Muscle of leg (tissue), 11 donors: ENCODE results near the gene PLXNB3. TPM values are rescaled to one million over a fixed set of nuclear protein-coding genes. Genes with fewer than 3 reads are reported as not detected.

Source experiments
- DNase-seq: peaks from one replicate; pipeline ENCODE4 v3.0.0; 2013
- H3K27ac ChIP-seq: one replicate; pipeline ENCODE4 v1.5.1; 2013; ENCODE audit warnings: mild to moderate bottlenecking, low read length, control low read depth
- H3K27me3 ChIP-seq: one replicate; pipeline ENCODE4 v1.6.1; 2013; ENCODE audit warnings: low read length; ENCODE audit not compliant: control insufficient read depth, insufficient read depth
- H3K36me3 ChIP-seq: one replicate; pipeline ENCODE4 v1.6.1; 2013; ENCODE audit warnings: low read length; ENCODE audit not compliant: control insufficient read depth, insufficient read depth
- H3K4me1 ChIP-seq: one replicate; pipeline ENCODE4 v1.6.1; 2013; ENCODE audit warnings: low read length; ENCODE audit not compliant: control insufficient read depth, insufficient read depth
- H3K4me3 ChIP-seq: one replicate; pipeline ENCODE4 v1.5.1; 2013; ENCODE audit warnings: low read length, control low read depth
- H3K9me3 ChIP-seq: replicated peaks from 2 replicates; pipeline ENCODE4 v1.6.1; 2013; ENCODE audit warnings: low read depth, low read length; ENCODE audit not compliant: control insufficient read depth
- WGBS: methylation state at CpG from one replicate; pipeline ENCODE4 v1.1.5; 2013; ENCODE audit warnings: missing lambda C conversion rate; ENCODE audit not compliant: insufficient coverage; 5-methylcytosine and 5-hydroxymethylcytosine counted together
- polyA plus RNA-seq, 8 donors: library from polyadenylated mRNA; unstranded; fragments of 120-200 nt; gene quantifications; one replicate each; pipeline versions ENCODE4 v1.2.1 to v1.2.3, GENCODE V29; 2013; ENCODE audit warnings: inconsistent platforms in 1 of 8, low replicate concordance in 1 of 8; ENCODE audit not compliant: insufficient read length in 8 of 8, insufficient read depth in 1 of 8
- total RNA-seq: library from RNA; stranded (reverse); fragments of 120-200 nt; gene quantifications from one replicate; pipeline ENCODE4 v1.2.4, GENCODE V29; 2013

Gene PLXNB3
- total and polyA plus RNA-seq, 9 donors: 0.89 to 8.9 (median 2.7) TPM

DNA sequence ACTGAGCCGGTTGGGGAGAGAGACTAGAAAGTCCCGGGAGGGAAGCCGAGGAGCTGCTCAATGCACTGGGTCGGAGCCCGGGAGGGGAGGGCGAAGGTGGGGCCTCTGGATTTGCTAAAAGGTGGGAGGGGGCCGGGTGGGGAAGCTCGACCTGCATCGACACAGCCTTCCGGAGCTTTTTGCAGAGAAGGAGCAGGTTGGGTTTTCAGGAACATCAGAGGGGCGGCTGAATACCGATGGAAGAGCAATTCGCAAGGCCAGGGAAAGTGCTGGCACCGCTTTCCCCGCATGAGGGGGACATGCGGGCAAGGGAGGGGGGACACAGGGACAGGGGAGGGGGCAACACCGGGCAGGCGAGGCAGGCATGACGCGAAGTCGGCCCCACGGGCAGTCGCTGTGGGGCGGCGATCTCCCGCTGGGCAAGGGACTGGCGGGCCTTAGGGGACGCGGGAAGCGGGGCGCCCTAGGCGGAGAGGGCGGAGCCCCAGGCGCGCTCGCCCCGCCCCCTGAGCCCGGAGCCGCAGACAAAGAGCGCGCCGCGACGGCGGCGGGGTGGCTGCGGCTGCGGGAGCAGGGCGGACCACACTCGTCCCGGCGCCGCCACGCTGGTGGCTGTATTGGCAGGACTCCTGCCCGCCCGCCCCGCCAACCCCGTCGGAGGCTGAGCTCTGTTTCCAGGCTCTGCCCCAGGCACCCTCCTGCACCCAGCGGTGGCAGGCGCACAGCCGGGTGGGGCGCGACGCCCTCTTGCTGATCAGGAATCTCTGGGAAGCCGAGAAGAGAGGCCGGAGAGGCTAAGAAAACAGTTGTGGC is 54.7 kb downstream of the PLXNB3 start:
- Histone ChIP-seq H3K4me3 (peak overlapping the region; percentile 38), H3K27me3 (peaks cover 26% of the 10 kb centered on the region), H3K9me3 (no peaks in the 10 kb centered on the region), H3K36me3 (no peaks in the 10 kb centered on the region), H3K27ac (no peak overlapping the region), H3K4me1 (peaks cover 7% of the 10 kb centered on the region)
- WGBS: 19% methylated on average over 67 of the region's 67 CpGs
- DNase-seq: no peak

DNA sequence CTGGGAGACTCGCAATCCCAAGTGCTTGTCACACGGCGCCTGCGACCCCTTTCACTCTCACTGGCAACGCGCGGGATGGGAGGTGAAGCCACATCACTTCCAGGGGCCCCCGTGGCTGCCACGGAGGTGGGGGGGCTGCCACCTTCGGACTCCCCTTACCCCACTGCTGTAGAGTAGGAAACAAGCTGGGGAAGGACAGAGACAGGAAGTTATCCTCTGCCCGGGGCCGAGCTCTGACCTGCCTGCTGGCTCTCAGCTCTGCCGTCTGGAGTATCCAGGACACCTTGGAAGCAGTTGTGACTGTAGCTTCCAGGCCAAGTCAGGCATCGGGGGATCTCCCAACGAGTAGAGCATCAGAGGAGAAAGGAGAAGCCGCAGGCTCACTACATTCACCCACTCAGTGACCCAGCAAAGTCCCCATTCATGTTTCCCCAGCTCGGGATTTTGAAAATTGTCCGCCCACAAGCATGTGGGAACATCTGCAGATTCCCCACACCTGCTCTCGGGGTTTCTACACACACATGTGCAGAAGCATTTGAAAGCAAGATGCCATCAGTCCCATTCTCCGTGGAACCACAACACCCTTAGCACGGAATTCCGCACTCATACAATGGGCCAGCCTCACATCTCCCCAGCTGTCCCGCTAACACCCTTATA is 55.5 kb downstream of the PLXNB3 start:
- H3K36me3 ChIP-seq: no peaks in the 10 kb centered on the region
- H3K9me3 ChIP-seq: no peaks in the 10 kb centered on the region
- no peak for DNase-seq
- 52% methylated on average over 10 of the region's 23 CpGs for WGBS
- H3K27ac ChIP-seq: no peak overlapping the region
- peaks cover 26% of the 10 kb centered on the region for H3K27me3 ChIP-seq
- peak overlapping the region; percentile 38 for H3K4me3 ChIP-seq
- H3K4me1 ChIP-seq: peaks cover 7% of the 10 kb centered on the region

- Histone ChIP-seq H3K4me3 (no peak overlapping the region), H3K27me3 (peaks cover 30% of the 10 kb centered on the region), H3K9me3 (no peaks in the 10 kb centered on the region), H3K4me1 (peaks cover 7% of the 10 kb centered on the region), H3K27ac (no peak overlapping the region), H3K36me3 (no peaks in the 10 kb centered on the region)
- DNase-seq: no peak
- WGBS: 87% methylated on average over 4 of the region's 7 CpGs
Observed at GRCh38 chrX:153820601-153821000, 56.6 kb downstream of the PLXNB3 start.

GRCh38 chrX:153821066-153821465 is 57.0 kb downstream of the PLXNB3 start:
- WGBS: 79% methylated on average over 3 of the region's 9 CpGs
- Histone ChIP-seq H3K36me3 (no peaks in the 10 kb centered on the region), H3K4me1 (peaks cover 7% of the 10 kb centered on the region), H3K27ac (no peak overlapping the region), H3K4me3 (no peak overlapping the region), H3K27me3 (peaks cover 30% of the 10 kb centered on the region), H3K9me3 (no peaks in the 10 kb centered on the region)
- DNase-seq: no peak

GRCh38 chrX:153824348-153824747 is 60.3 kb downstream of the PLXNB3 start:
- Histone ChIP-seq H3K27me3 (peaks cover 41% of the 10 kb centered on the region), H3K4me3 (no peak overlapping the region), H3K9me3 (no peaks in the 10 kb centered on the region), H3K36me3 (no peaks in the 10 kb centered on the region), H3K27ac (no peak overlapping the region), H3K4me1 (peaks cover 9% of the 10 kb centered on the region)
- WGBS: 80% methylated on average over 6 of the region's 10 CpGs
- DNase-seq: no peak

DNA sequence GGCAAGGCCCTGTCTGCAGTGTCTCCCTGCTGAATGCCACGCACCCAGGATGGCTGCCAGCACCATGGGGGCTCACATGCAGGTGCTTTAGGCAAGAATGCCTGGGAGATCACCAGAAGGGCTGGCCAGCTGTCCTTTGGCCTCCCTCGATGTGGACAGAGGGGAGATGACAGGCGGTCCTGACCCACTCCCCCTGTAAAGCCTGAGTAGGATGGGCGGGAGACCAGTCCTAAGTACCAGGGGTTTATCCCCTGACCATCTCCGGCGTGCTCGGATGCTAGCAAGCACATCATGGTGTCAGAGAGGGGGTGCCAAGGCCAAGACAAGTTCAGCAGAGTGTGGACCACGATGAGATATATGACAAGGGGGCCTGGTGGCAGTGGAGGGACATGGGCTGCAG is 61.0 kb downstream of the PLXNB3 start:
- H3K4me3 ChIP-seq: no peak overlapping the region
- H3K27me3 ChIP-seq: peaks cover 42% of the 10 kb centered on the region
- H3K36me3 ChIP-seq: no peaks in the 10 kb centered on the region
- DNase-seq: no peak
- no peaks in the 10 kb centered on the region for H3K9me3 ChIP-seq
- H3K4me1 ChIP-seq: peaks cover 9% of the 10 kb centered on the region
- WGBS: 80% methylated on average over 8 of the region's 8 CpGs
- H3K27ac ChIP-seq: no peak overlapping the region

Other genes with a start within 250 kb of the PLXNB3 start
- 0.18 TPM for gene ATP2B3, start 246.6 kb upstream of the PLXNB3 start, total RNA-seq
- gene ATP2B3, start 246.6 kb upstream of the PLXNB3 start, polyA plus RNA-seq: under 1 TPM; 0.22 to 0.56 (median 0.31) TPM
- 14.1 TPM for gene CCNQ, start 165.1 kb upstream of the PLXNB3 start, total RNA-seq
- 10 to 100 TPM; 11.7 to 15.9 (median 13.2) TPM for gene CCNQ, start 165.1 kb upstream of the PLXNB3 start, polyA plus RNA-seq
- 0.35 TPM for gene DUSP9, start 117.0 kb upstream of the PLXNB3 start, total RNA-seq
- gene DUSP9, start 117.0 kb upstream of the PLXNB3 start, polyA plus RNA-seq: under 1 TPM in 7 of 8 donors, not detected in 1; 0.11 to 0.89 (median 0.37) TPM
- gene PNCK, start 90.4 kb upstream of the PLXNB3 start, total RNA-seq: 3.5 TPM
- 10 to 100 TPM in 1 of 8 donors, 1 to 10 TPM in 5, under 1 TPM in 2; 0.93 to 10.6 (median 3.4) TPM for gene PNCK, start 90.4 kb upstream of the PLXNB3 start, polyA plus RNA-seq
- 14.6 TPM for gene SLC6A8, start 76.3 kb upstream of the PLXNB3 start, total RNA-seq
- 10 to 100 TPM; 23.0 to 49.1 (median 32.5) TPM for gene SLC6A8, start 76.3 kb upstream of the PLXNB3 start, polyA plus RNA-seq
- gene BCAP31, start 39.9 kb upstream of the PLXNB3 start, total RNA-seq: 51.8 TPM
- 10 to 100 TPM; 73.9 to 90.1 (median 76.9) TPM for gene BCAP31, start 39.9 kb upstream of the PLXNB3 start, polyA plus RNA-seq
- 7.2 TPM for gene ABCD1, start 39.4 kb upstream of the PLXNB3 start, total RNA-seq
- 10 to 100 TPM in 1 of 8 donors, 1 to 10 TPM in 7; 7.7 to 11.4 (median 9.2) TPM for gene ABCD1, start 39.4 kb upstream of the PLXNB3 start, polyA plus RNA-seq
- gene SRPK3, start 16.8 kb downstream of the PLXNB3 start, total RNA-seq: 195 TPM
- gene SRPK3, start 16.8 kb downstream of the PLXNB3 start, polyA plus RNA-seq: 100 to 1,000 TPM; 145 to 273 (median 232) TPM
- 30.6 TPM for gene IDH3G, start 30.1 kb downstream of the PLXNB3 start, total RNA-seq
- 10 to 100 TPM; 49.7 to 62.4 (median 54.4) TPM for gene IDH3G, start 30.1 kb downstream of the PLXNB3 start, polyA plus RNA-seq
- 188 TPM for gene SSR4, start 30.4 kb downstream of the PLXNB3 start, total RNA-seq
- 100 to 1,000 TPM in 7 of 8 donors, 10 to 100 TPM in 1; 95.6 to 148 (median 131) TPM for gene SSR4, start 30.4 kb downstream of the PLXNB3 start, polyA plus RNA-seq
- gene PDZD4, start 66.3 kb downstream of the PLXNB3 start, total RNA-seq: 1.6 TPM
- gene PDZD4, start 66.3 kb downstream of the PLXNB3 start, polyA plus RNA-seq: 1 to 10 TPM; 2.1 to 6.3 (median 3.8) TPM
- gene L1CAM, start 121.9 kb downstream of the PLXNB3 start, total RNA-seq: 0.84 TPM
- 10 to 100 TPM in 1 of 8 donors, 1 to 10 TPM in 7; 1.6 to 12.0 (median 3.7) TPM for gene L1CAM, start 121.9 kb downstream of the PLXNB3 start, polyA plus RNA-seq
- 0.84 TPM for gene AVPR2, start 140.4 kb downstream of the PLXNB3 start, total RNA-seq
- gene AVPR2, start 140.4 kb downstream of the PLXNB3 start, polyA plus RNA-seq: 1 to 10 TPM in 2 of 8 donors, under 1 TPM in 6; 0.49 to 1.2 (median 0.79) TPM
- gene ARHGAP4, start 162.0 kb downstream of the PLXNB3 start, total RNA-seq: 15.5 TPM
- 10 to 100 TPM; 15.1 to 30.8 (median 22.2) TPM for gene ARHGAP4, start 162.0 kb downstream of the PLXNB3 start, polyA plus RNA-seq
- gene NAA10, start 170.8 kb downstream of the PLXNB3 start, total RNA-seq: 42.8 TPM
- 10 to 100 TPM; 62.6 to 77.5 (median 65.7) TPM for gene NAA10, start 170.8 kb downstream of the PLXNB3 start, polyA plus RNA-seq
- 3.1 TPM for gene RENBP, start 180.4 kb downstream of the PLXNB3 start, total RNA-seq
- 1 to 10 TPM; 3.2 to 7.2 (median 4.4) TPM for gene RENBP, start 180.4 kb downstream of the PLXNB3 start, polyA plus RNA-seq
- gene HCFC1, start 207.6 kb downstream of the PLXNB3 start, total RNA-seq: 12.8 TPM
- gene HCFC1, start 207.6 kb downstream of the PLXNB3 start, polyA plus RNA-seq: 10 to 100 TPM; 25.7 to 47.1 (median 34.7) TPM
- gene TMEM187, start 208.5 kb downstream of the PLXNB3 start, total RNA-seq: 5.2 TPM
- 1 to 10 TPM; 3.3 to 6.8 (median 5.9) TPM for gene TMEM187, start 208.5 kb downstream of the PLXNB3 start, polyA plus RNA-seq